ENCODE data around the gene TMEM161B.
"Not testable (repeated sequence)": the region's sequence is repeated elsewhere in the genome, so short reads cannot be mapped to it uniquely, and the experiment has no call there.

TMEM161B gene

GRCh38 chr5:88250010-88250409, 18.6 kb downstream of the TMEM161B start:
- in situ Hi-C loops (cut with MboI; ENCODE audit: low sequenced_read_pairs), result no loop called here

GRCh38 chr5:88248743-88249540, 19.7 kb downstream of the TMEM161B start:
- in situ Hi-C loops (cut with MboI; ENCODE audit: low sequenced_read_pairs), result no loop called here

GRCh38 chr5:88248094-88248493, 20.6 kb downstream of the TMEM161B start:
- in situ Hi-C loops (cut with MboI; ENCODE audit: low sequenced_read_pairs), result no loop called here

- in situ Hi-C loops (cut with MboI; ENCODE audit: low sequenced_read_pairs), result no loop called here
Measured at GRCh38 chr5:88245893-88246244, 22.8 kb downstream of the TMEM161B start.

- in situ Hi-C loops (cut with MboI; ENCODE audit: low sequenced_read_pairs), result no loop called here
Measured at GRCh38 chr5:88245241-88245892, 23.3 kb downstream of the TMEM161B start.

- in situ Hi-C loops (cut with MboI; ENCODE audit: low sequenced_read_pairs), result no loop called here
Measured at GRCh38 chr5:88244686-88245085, 24.0 kb downstream of the TMEM161B start.

GRCh38 chr5:88243493-88243892, 25.2 kb downstream of the TMEM161B start:
- in situ Hi-C loops (cut with MboI; ENCODE audit: low sequenced_read_pairs), result not testable (repeated sequence)

- in situ Hi-C loops (cut with MboI; ENCODE audit: low sequenced_read_pairs), result no loop called here
Measured at GRCh38 chr5:88238732-88239131, 29.9 kb downstream of the TMEM161B start.

GRCh38 chr5:88236866-88237642, 31.6 kb downstream of the TMEM161B start:
- in situ Hi-C loops (cut with MboI; ENCODE audit: low sequenced_read_pairs), result no loop called here

- in situ Hi-C loops (cut with MboI; ENCODE audit: low sequenced_read_pairs), result no loop called here
Measured at GRCh38 chr5:88235828-88236227, 32.8 kb downstream of the TMEM161B start.

GRCh38 chr5:88235346-88235745, 33.3 kb downstream of the TMEM161B start:
- in situ Hi-C loops (cut with MboI; ENCODE audit: low sequenced_read_pairs), result no loop called here

- in situ Hi-C loops (cut with MboI; ENCODE audit: low sequenced_read_pairs), result no loop called here
Measured at GRCh38 chr5:88230546-88231066, 38.0 kb downstream of the TMEM161B start.

- in situ Hi-C loops (cut with MboI; ENCODE audit: low sequenced_read_pairs), result no loop called here
Measured at GRCh38 chr5:88226881-88227450, 41.7 kb downstream of the TMEM161B start.

- in situ Hi-C loops (cut with MboI; ENCODE audit: low sequenced_read_pairs), result no loop called here
Measured at GRCh38 chr5:88214655-88215054, 54.0 kb downstream of the TMEM161B start.

GRCh38 chr5:88207575-88207974, 61.1 kb downstream of the TMEM161B start:
- in situ Hi-C loops (cut with MboI; ENCODE audit: low sequenced_read_pairs), result no loop called here

- in situ Hi-C loops (cut with MboI; ENCODE audit: low sequenced_read_pairs), result no loop called here
Measured at GRCh38 chr5:88203981-88204750, 64.5 kb downstream of the TMEM161B start.

- in situ Hi-C loops (cut with MboI; ENCODE audit: low sequenced_read_pairs), result no loop called here
Measured at GRCh38 chr5:88195636-88196035, 73.0 kb downstream of the TMEM161B start.

GRCh38 chr5:88193896-88194295, 74.7 kb downstream of the TMEM161B start:
- in situ Hi-C loops (cut with MboI; ENCODE audit: low sequenced_read_pairs), result no loop called here

- in situ Hi-C loops (cut with MboI; ENCODE audit: low sequenced_read_pairs), result no loop called here
Measured at GRCh38 chr5:88190106-88190834, 78.4 kb downstream of the TMEM161B start.

GRCh38 chr5:88189484-88189883, 79.2 kb downstream of the TMEM161B start:
- in situ Hi-C loops (cut with MboI; ENCODE audit: low sequenced_read_pairs), result not testable (repeated sequence)
